GM23338 (cell line): ENCODE data around the gene AGFG1. TPM values are rescaled to one million over a fixed set of nuclear protein-coding genes. Genes with fewer than 3 reads are reported as not detected.

Experiments
- ATAC-seq: fragments of 200-7000 bp; cut with Tn5 transposase; 3 replicates; pipeline ENCODE4 v1.9.1; 2020
- DNase-seq: peaks from one replicate; pipeline ENCODE4 v3.0.0-alpha.2; 2015; ENCODE audit warnings: low spot score
- H2AFZ ChIP-seq: fragments of 200-600 bp; sonication (generic); 2 replicates; pipeline ENCODE4 v1.8.0; 2016; ENCODE audit warnings: antibody characterized with exemption, mild to moderate bottlenecking, moderate library complexity
- H3F3A ChIP-seq: fragments of 200-600 bp; sonication (generic); replicated peaks from 2 replicates; pipeline ENCODE4 v1.8.0; 2017; ENCODE audit warnings: antibody characterized with exemption, mixed run types, low read depth
- H3K27ac ChIP-seq: fragments of 200-600 bp; sonication (generic); 2 replicates; pipeline ENCODE4 v1.6.1; 2016; ENCODE audit warnings: low read depth
- H3K27me3 ChIP-seq: fragments of 200-600 bp; sonication (generic); 2 replicates; pipeline ENCODE4 v1.8.0; 2016; ENCODE audit warnings: mild to moderate bottlenecking, mixed run types, moderate library complexity; ENCODE audit not compliant: insufficient read depth
- H3K36me3 ChIP-seq: fragments of 200-600 bp; sonication (generic); 2 replicates; pipeline ENCODE4 v1.8.0; 2016; ENCODE audit warnings: mild to moderate bottlenecking; ENCODE audit not compliant: insufficient read depth
- H3K4me1 ChIP-seq: fragments of 200-600 bp; sonication (generic); 2 replicates; pipeline ENCODE4 v1.8.0; 2016; ENCODE audit warnings: mild to moderate bottlenecking, moderate library complexity; ENCODE audit not compliant: insufficient read depth
- H3K4me2 ChIP-seq: fragments of 200-600 bp; sonication (generic); 2 replicates; pipeline ENCODE4 v1.7.1; 2017; ENCODE audit warnings: mixed run types
- H3K4me3 ChIP-seq: fragments of 200-600 bp; sonication (generic); 2 replicates; pipeline ENCODE4 v1.6.1; 2016; ENCODE audit warnings: mixed run types
- H3K79me2 ChIP-seq: fragments of 200-600 bp; sonication (generic); replicated peaks from 2 replicates; pipeline ENCODE4 v1.8.0; 2017; ENCODE audit warnings: mild to moderate bottlenecking; ENCODE audit not compliant: insufficient read depth
- H3K9me2 ChIP-seq: fragments of 200-600 bp; sonication (generic); 2 replicates; pipeline ENCODE4 v1.8.0; 2017; ENCODE audit not compliant: insufficient read depth
- H4K20me1 ChIP-seq: fragments of 200-600 bp; sonication (generic); replicated peaks from 2 replicates; pipeline ENCODE4 v1.8.0; 2017; ENCODE audit warnings: mild to moderate bottlenecking; ENCODE audit not compliant: insufficient read depth
- H3K27ac Mint-ChIP-seq: 2 replicates; pipeline ENCODE4 v1.8.0; 2020; ENCODE audit warnings: inconsistent platforms, mild to moderate bottlenecking, moderate library complexity, mixed read lengths
- H3K27me3 Mint-ChIP-seq: 3 replicates; pipeline ENCODE4 v1.8.0; 2022; ENCODE audit warnings: low read depth, mild to moderate bottlenecking, moderate library complexity, mixed read lengths, inconsistent platforms; ENCODE audit not compliant: insufficient read depth, poor library complexity
- H3K36me3 Mint-ChIP-seq: 3 replicates; pipeline ENCODE4 v1.8.0; 2021; ENCODE audit warnings: low read depth, mild to moderate bottlenecking, inconsistent platforms, moderate library complexity, mixed read lengths
- H3K4me1 Mint-ChIP-seq: 3 replicates; pipeline ENCODE4 v1.8.0; 2020; ENCODE audit warnings: mild to moderate bottlenecking, inconsistent platforms, mixed read lengths
- H3K4me3 Mint-ChIP-seq: 3 replicates; pipeline ENCODE4 v1.8.0; 2021; ENCODE audit warnings: moderate library complexity, mild to moderate bottlenecking, inconsistent platforms, mixed read lengths
- H3K9me3 Mint-ChIP-seq: 3 replicates; pipeline ENCODE4 v1.8.0; 2020; ENCODE audit warnings: moderate library complexity, mild to moderate bottlenecking, inconsistent platforms, mixed read lengths
- CREB1 ChIP-seq: fragments of 250-450 bp; sonication (Bioruptor Pico); IDR thresholded peaks from 2 replicates; pipeline ENCODE4 v1.5.0; 2020; ENCODE audit warnings: low read depth, mild to moderate bottlenecking, moderate library complexity
- EZH2 ChIP-seq: fragments of 200-600 bp; sonication (generic); IDR thresholded peaks from one replicate; pipeline ENCODE4 v1.8.0; 2017; ENCODE audit warnings: antibody characterized with exemption, mild to moderate bottlenecking, low read depth; ENCODE audit not compliant: unreplicated experiment
- NANOG ChIP-seq: IDR thresholded peaks from 2 replicates; pipeline ENCODE4 v1.6.1; 2016; ENCODE audit warnings: antibody characterized with exemption, borderline replicate concordance
- POLR2AphosphoS5 ChIP-seq: IDR thresholded peaks from 2 replicates; pipeline ENCODE4 v1.6.1; 2016; ENCODE audit warnings: antibody characterized with exemption, low read depth
- STAT1 ChIP-seq: IDR thresholded peaks from one replicate; pipeline ENCODE4 v1.6.1; 2016; ENCODE audit warnings: antibody characterized with exemption; ENCODE audit not compliant: unreplicated experiment
- ZNF114 ChIP-seq: fragments of 250-450 bp; sonication (Bioruptor Pico); IDR thresholded peaks from 2 replicates; pipeline ENCODE4 v1.5.0; 2020; ENCODE audit warnings: mild to moderate bottlenecking, moderate library complexity
- ZNF331 ChIP-seq: fragments of 250-450 bp; sonication (Bioruptor Pico); IDR thresholded peaks from 2 replicates; pipeline ENCODE4 v1.5.0; 2020; ENCODE audit warnings: low read depth, mild to moderate bottlenecking, moderate library complexity
- polyA plus RNA-seq: library from polyadenylated mRNA; unstranded; fragments of >200 nt; fragmentation: Nextera tagmentation; extraction: Ambion mirVana; gene quantifications from 2 replicates; pipeline ENCODE4 v1.2.1, GENCODE V29; 2016
- total RNA-seq: library from RNA; depleted of rRNA; stranded (reverse); fragments of >200 nt; shearing (Covaris generic); gene quantifications from 2 replicates; pipeline ENCODE4 v1.2.3, GENCODE V29; 2014
- TF ChIP-seq, protein P1 (sequence below): IDR thresholded peaks from one replicate; pipeline ENCODE4 v1.6.1; 2018; ENCODE audit warnings: antibody characterized with exemption; ENCODE audit not compliant: unreplicated experiment
- TF ChIP-seq, protein P2 (sequence below), 2 experiments: fragments of 200-600 bp in 1 of 2; sonication (generic) in 1 of 2; conservative IDR thresholded peaks; 2 replicates each; pipeline versions ENCODE4 v1.5.1 to v1.6.1; 2016 to 2017; ENCODE audit warnings: antibody characterized with exemption in 2 of 2, low read depth in 2 of 2, mild to moderate bottlenecking in 2 of 2, moderate library complexity in 1 of 2
- TF ChIP-seq, protein P3 (sequence below): fragments of 250-450 bp; sonication (Bioruptor Pico); IDR thresholded peaks from 2 replicates; pipeline ENCODE4 v1.5.0; 2020; ENCODE audit warnings: mild to moderate bottlenecking, moderate library complexity

AGFG1 gene
- total and polyA plus RNA-seq, 2 experiments from 2014 or later, result 14.5 to 113 TPM

DNA sequence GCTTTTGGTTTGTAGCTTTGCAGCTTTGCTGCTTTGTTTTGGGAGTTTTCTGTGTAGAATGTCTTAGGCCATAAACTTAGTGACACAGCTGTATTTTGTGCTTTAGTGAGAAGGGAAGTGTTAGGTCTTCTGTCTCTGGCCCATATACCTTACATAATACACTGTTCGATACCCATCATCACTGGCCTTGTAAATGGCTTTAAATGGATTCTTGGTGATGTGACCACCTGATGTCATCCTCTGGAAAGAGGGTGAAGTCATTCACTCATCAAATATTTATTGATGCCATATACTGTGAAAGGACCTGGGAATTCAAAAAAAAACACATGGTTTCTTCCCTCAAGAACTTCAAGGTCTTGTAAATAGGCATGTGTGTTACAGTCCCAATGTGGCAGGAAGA, 107.8 kb downstream of the AGFG1 start (continued):
- TF ChIP-seq, protein P1, sequence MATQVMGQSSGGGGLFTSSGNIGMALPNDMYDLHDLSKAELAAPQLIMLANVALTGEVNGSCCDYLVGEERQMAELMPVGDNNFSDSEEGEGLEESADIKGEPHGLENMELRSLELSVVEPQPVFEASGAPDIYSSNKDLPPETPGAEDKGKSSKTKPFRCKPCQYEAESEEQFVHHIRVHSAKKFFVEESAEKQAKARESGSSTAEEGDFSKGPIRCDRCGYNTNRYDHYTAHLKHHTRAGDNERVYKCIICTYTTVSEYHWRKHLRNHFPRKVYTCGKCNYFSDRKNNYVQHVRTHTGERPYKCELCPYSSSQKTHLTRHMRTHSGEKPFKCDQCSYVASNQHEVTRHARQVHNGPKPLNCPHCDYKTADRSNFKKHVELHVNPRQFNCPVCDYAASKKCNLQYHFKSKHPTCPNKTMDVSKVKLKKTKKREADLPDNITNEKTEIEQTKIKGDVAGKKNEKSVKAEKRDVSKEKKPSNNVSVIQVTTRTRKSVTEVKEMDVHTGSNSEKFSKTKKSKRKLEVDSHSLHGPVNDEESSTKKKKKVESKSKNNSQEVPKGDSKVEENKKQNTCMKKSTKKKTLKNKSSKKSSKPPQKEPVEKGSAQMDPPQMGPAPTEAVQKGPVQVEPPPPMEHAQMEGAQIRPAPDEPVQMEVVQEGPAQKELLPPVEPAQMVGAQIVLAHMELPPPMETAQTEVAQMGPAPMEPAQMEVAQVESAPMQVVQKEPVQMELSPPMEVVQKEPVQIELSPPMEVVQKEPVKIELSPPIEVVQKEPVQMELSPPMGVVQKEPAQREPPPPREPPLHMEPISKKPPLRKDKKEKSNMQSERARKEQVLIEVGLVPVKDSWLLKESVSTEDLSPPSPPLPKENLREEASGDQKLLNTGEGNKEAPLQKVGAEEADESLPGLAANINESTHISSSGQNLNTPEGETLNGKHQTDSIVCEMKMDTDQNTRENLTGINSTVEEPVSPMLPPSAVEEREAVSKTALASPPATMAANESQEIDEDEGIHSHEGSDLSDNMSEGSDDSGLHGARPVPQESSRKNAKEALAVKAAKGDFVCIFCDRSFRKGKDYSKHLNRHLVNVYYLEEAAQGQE, result no peak
- TF ChIP-seq ZNF331 (CRISPR knock-in tag), result no peak

DNA sequence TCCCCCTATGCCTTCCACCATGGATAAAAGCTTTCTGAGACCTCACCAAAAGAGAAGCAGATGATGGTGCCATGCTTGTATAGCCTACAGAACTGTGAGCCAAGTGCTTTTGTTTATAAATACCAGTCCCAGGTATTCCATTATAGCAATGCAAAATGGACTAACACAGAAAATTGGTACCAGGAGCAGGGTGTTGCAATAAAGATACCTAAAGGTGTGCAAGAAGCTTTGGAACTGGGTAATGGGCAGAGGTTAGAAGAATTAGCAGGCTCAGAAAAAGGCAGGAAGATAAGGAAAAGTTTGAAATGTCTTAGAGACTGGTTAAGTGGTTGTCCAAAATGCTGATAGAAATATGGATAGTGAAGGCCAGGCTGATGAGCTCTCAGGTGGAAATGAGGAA, 110.4 kb downstream of the AGFG1 start:
- no peak overlapping the region for H3K27ac Mint-ChIP-seq
- peaks cover under 1% of the 10 kb centered on the region; the same call in 1 of the 3 replicates for H3K4me1 Mint-ChIP-seq
- no peak for ATAC-seq
- TF ChIP-seq EZH2 (no peak), CREB1 (CRISPR knock-in tag) (no peak), ZNF114 (CRISPR knock-in tag) (no peak), NANOG (no peak), POLR2AphosphoS5 (no peak), STAT1 (no peak)
- TF ChIP-seq, protein P2, sequence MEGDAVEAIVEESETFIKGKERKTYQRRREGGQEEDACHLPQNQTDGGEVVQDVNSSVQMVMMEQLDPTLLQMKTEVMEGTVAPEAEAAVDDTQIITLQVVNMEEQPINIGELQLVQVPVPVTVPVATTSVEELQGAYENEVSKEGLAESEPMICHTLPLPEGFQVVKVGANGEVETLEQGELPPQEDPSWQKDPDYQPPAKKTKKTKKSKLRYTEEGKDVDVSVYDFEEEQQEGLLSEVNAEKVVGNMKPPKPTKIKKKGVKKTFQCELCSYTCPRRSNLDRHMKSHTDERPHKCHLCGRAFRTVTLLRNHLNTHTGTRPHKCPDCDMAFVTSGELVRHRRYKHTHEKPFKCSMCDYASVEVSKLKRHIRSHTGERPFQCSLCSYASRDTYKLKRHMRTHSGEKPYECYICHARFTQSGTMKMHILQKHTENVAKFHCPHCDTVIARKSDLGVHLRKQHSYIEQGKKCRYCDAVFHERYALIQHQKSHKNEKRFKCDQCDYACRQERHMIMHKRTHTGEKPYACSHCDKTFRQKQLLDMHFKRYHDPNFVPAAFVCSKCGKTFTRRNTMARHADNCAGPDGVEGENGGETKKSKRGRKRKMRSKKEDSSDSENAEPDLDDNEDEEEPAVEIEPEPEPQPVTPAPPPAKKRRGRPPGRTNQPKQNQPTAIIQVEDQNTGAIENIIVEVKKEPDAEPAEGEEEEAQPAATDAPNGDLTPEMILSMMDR (conservative IDR thresholded peaks at IDR 0.05; ENCODE audit: low read depth in 2 of 2), result no peak
- TF ChIP-seq, protein P3, sequence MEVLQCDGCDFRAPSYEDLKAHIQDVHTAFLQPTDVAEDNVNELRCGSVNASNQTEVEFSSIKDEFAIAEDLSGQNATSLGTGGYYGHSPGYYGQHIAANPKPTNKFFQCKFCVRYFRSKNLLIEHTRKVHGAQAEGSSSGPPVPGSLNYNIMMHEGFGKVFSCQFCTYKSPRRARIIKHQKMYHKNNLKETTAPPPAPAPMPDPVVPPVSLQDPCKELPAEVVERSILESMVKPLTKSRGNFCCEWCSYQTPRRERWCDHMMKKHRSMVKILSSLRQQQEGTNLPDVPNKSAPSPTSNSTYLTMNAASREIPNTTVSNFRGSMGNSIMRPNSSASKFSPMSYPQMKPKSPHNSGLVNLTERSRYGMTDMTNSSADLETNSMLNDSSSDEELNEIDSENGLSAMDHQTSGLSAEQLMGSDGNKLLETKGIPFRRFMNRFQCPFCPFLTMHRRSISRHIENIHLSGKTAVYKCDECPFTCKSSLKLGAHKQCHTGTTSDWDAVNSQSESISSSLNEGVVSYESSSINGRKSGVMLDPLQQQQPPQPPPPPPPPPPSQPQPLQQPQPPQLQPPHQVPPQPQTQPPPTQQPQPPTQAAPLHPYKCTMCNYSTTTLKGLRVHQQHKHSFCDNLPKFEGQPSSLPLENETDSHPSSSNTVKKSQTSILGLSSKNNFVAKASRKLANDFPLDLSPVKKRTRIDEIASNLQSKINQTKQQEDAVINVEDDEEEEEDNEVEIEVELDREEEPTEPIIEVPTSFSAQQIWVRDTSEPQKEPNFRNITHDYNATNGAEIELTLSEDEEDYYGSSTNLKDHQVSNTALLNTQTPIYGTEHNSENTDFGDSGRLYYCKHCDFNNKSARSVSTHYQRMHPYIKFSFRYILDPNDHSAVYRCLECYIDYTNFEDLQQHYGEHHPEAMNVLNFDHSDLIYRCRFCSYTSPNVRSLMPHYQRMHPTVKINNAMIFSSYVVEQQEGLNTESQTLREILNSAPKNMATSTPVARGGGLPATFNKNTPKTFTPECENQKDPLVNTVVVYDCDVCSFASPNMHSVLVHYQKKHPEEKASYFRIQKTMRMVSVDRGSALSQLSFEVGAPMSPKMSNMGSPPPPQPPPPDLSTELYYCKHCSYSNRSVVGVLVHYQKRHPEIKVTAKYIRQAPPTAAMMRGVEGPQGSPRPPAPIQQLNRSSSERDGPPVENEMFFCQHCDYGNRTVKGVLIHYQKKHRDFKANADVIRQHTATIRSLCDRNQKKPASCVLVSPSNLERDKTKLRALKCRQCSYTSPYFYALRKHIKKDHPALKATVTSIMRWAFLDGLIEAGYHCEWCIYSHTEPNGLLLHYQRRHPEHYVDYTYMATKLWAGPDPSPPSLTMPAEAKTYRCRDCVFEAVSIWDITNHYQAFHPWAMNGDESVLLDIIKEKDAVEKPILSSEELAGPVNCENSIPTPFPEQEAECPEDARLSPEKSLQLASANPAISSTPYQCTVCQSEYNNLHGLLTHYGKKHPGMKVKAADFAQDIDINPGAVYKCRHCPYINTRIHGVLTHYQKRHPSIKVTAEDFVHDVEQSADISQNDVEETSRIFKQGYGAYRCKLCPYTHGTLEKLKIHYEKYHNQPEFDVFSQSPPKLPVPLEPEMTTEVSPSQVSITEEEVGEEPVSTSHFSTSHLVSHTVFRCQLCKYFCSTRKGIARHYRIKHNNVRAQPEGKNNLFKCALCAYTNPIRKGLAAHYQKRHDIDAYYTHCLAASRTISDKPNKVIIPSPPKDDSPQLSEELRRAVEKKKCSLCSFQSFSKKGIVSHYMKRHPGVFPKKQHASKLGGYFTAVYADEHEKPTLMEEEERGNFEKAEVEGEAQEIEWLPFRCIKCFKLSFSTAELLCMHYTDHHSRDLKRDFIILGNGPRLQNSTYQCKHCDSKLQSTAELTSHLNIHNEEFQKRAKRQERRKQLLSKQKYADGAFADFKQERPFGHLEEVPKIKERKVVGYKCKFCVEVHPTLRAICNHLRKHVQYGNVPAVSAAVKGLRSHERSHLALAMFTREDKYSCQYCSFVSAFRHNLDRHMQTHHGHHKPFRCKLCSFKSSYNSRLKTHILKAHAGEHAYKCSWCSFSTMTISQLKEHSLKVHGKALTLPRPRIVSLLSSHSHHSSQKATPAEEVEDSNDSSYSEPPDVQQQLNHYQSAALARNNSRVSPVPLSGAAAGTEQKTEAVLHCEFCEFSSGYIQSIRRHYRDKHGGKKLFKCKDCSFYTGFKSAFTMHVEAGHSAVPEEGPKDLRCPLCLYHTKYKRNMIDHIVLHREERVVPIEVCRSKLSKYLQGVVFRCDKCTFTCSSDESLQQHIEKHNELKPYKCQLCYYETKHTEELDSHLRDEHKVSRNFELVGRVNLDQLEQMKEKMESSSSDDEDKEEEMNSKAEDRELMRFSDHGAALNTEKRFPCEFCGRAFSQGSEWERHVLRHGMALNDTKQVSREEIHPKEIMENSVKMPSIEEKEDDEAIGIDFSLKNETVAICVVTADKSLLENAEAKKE (CRISPR knock-in tag), result no peak
- TF ChIP-seq, protein P1, result no peak

More for the DNA sequence above, 110.4 kb downstream of the AGFG1 start:
- H3K27me3 Mint-ChIP-seq, result no peaks in the 10 kb centered on the region
- H3K27ac ChIP-seq, result no peak overlapping the region
- no peaks in the 10 kb centered on the region for H3K79me2 ChIP-seq
- H3F3A ChIP-seq, result no peaks in the 10 kb centered on the region
- H4K20me1 ChIP-seq, result no peaks in the 10 kb centered on the region
- no peak overlapping the region for H3K4me3 ChIP-seq
- no peak overlapping the region for H3K4me2 ChIP-seq
- H3K4me1 ChIP-seq, result no peaks in the 10 kb centered on the region
- no peak overlapping the region for H3K4me3 Mint-ChIP-seq
- no peaks in the 10 kb centered on the region for H3K9me2 ChIP-seq
- H3K9me3 Mint-ChIP-seq, result peaks cover 13% of the 10 kb centered on the region
- H3K27me3 ChIP-seq, result no peaks in the 10 kb centered on the region
- DNase-seq, result no peak
- H3K36me3 Mint-ChIP-seq, result peaks cover 12% of the 10 kb centered on the region
- H3K36me3 ChIP-seq, result peaks cover 4% of the 10 kb centered on the region; the same call in 1 of the 2 replicates
- H2AFZ ChIP-seq, result no peak overlapping the region
